Small intestine (tissue), 7 donors: ENCODE data around the gene KMT2B. TPM values are rescaled to one million over a fixed set of nuclear protein-coding genes. Genes with fewer than 3 reads are reported as not detected.
"Not testable (repeated sequence)": the region's sequence is repeated elsewhere in the genome, so short reads cannot be mapped to it uniquely, and the experiment has no call there.

ENCODE experiments used
- DNase-seq, 2 donors: peaks; one replicate each; pipeline versions ENCODE4 v3.0.0 to v3.0.0-alpha.2; 2013
- FAIRE-seq: peaks from 2 replicates; lab custom pipeline; 2012; peaks lifted over from hg19 to GRCh38; lab: Jason Lieb, UNC
- H3K27ac ChIP-seq, 3 donors: one replicate each; pipeline ENCODE4 v1.5.1; 2013; ENCODE audit warnings: low read length in 2 of 3, mild to moderate bottlenecking in 2 of 3, control low read depth in 1 of 3, inconsistent platforms in 1 of 3, low read depth in 1 of 3, moderate library complexity in 1 of 3
- H3K27me3 ChIP-seq, 3 donors: one replicate each; pipeline ENCODE4 v1.6.1; 2013; ENCODE audit warnings: low read length in 3 of 3, inconsistent platforms in 1 of 3; ENCODE audit not compliant: control insufficient read depth in 3 of 3, insufficient read depth in 3 of 3
- H3K36me3 ChIP-seq, 3 donors: one replicate each; pipeline ENCODE4 v1.6.1; 2013; ENCODE audit warnings: low read length in 3 of 3, inconsistent platforms in 1 of 3, low read depth in 1 of 3, mild to moderate bottlenecking in 1 of 3, moderate library complexity in 1 of 3; ENCODE audit not compliant: control insufficient read depth in 3 of 3, insufficient read depth in 2 of 3
- H3K4me1 ChIP-seq, 3 donors: one replicate each; pipeline ENCODE4 v1.6.1; 2013; ENCODE audit warnings: low read length in 2 of 3, inconsistent platforms in 1 of 3, low read depth in 1 of 3, mild to moderate bottlenecking in 1 of 3, moderate library complexity in 1 of 3; ENCODE audit not compliant: control insufficient read depth in 3 of 3, insufficient read depth in 2 of 3
- H3K4me3 ChIP-seq, 3 donors: one replicate each; pipeline ENCODE4 v1.5.1; 2013; ENCODE audit warnings: low read length in 3 of 3, control low read depth in 1 of 3, inconsistent platforms in 1 of 3, low read depth in 1 of 3, mild to moderate bottlenecking in 1 of 3, moderate library complexity in 1 of 3
- H3K9me3 ChIP-seq, 2 donors: one replicate each; pipeline ENCODE4 v1.6.1; 2013; ENCODE audit warnings: low read depth in 1 of 2, low read length in 1 of 2; ENCODE audit not compliant: control insufficient read depth in 2 of 2, insufficient read depth in 1 of 2
- WGBS, 3 donors: extraction: QIAGEN DNeasy Blood & Tissue Kit; methylation state at CpG; one replicate each; pipeline ENCODE4 v1.1.7; 2013; 5-methylcytosine and 5-hydroxymethylcytosine counted together
- polyA plus RNA-seq, 4 donors: library from polyadenylated mRNA; stranded (reverse) in 3 of 4; unstranded in 1 of 4; fragments of 200-250 nt in 3 of 4; fragments of 120-200 nt in 1 of 4; gene quantifications; one replicate each; pipeline versions ENCODE4 v1.2.1 to v1.2.3, GENCODE V29; 2013
- donor health status: healthy with polysubstance abuse.
- donor health status: control.
- donor health status: control.
- donor health status: Bipolar disorder and iron deficiency.
- donor health status: healthy.

Gene KMT2B
- polyA plus RNA-seq, 4 donors = 21.6 to 47.9 (median 26.3) TPM

- Histone ChIP-seq H3K27ac (no peak overlapping the region), H3K9me3 (no peaks in the 10 kb centered on the region), H3K36me3 (no peaks in the 10 kb centered on the region), H3K4me3 (no peak overlapping the region), H3K4me1 (no peaks in the 10 kb centered on the region), H3K27me3 (peaks cover 0 to 18% (median 2%) of the 10 kb centered on the region in 3 donors)
- FAIRE-seq = no peak
- 70 to 78% (median 71%) methylated on average over 15 of the region's 15 CpGs for WGBS, 3 donors
- DNase-seq = no peak
Observed at GRCh38 chr19:35675589-35676140, 42.1 kb upstream of the KMT2B start.

- FAIRE-seq (no peak), DNase-seq (no peak)
- H3K27me3 ChIP-seq = no peaks in the 10 kb centered on the region
- WGBS, 3 donors = 67 to 87% (median 68%) methylated on average over 4 of the region's 4 CpGs
- no peaks in the 10 kb centered on the region for H3K36me3 ChIP-seq
- H3K27ac ChIP-seq = no peak overlapping the region
- H3K9me3 ChIP-seq = no peaks in the 10 kb centered on the region
- H3K4me1 ChIP-seq = no peaks in the 10 kb centered on the region
- no peak overlapping the region for H3K4me3 ChIP-seq
Observed at GRCh38 chr19:35689836-35690235, 28.0 kb upstream of the KMT2B start.

GRCh38 chr19:35691106-35691505, 26.7 kb upstream of the KMT2B start:
- 92 to 95% (median 95%) methylated on average over 23 to 37 of the region's 37 CpGs for WGBS, 3 donors
- H3K27ac ChIP-seq, H3K36me3 ChIP-seq, FAIRE-seq, H3K27me3 ChIP-seq, H3K4me1 ChIP-seq, H3K4me3 ChIP-seq, DNase-seq, H3K9me3 ChIP-seq: not testable (repeated sequence)

GRCh38 chr19:35692010-35692409, 25.8 kb upstream of the KMT2B start:
- H3K4me3 ChIP-seq = no peak overlapping the region
- 33 to 72% (median 51%) methylated on average over 11 of the region's 11 CpGs for WGBS, 3 donors
- H3K9me3 ChIP-seq = no peaks in the 10 kb centered on the region
- H3K4me1 ChIP-seq = no peaks in the 10 kb centered on the region
- H3K27me3 ChIP-seq = no peaks in the 10 kb centered on the region
- DNase-seq = no peak
- no peaks in the 10 kb centered on the region for H3K36me3 ChIP-seq
- no peak for FAIRE-seq
- H3K27ac ChIP-seq = no peak overlapping the region

- Histone ChIP-seq H3K4me1 (no peaks in the 10 kb centered on the region), H3K36me3 (no peaks in the 10 kb centered on the region)
Observed at GRCh38 chr19:35693422-35693821, 24.4 kb upstream of the KMT2B start.

GRCh38 chr19:35693835-35694599, 23.8 kb upstream of the KMT2B start:
- Histone ChIP-seq H3K4me1 (no peaks in the 10 kb centered on the region), H3K4me3 (no peak overlapping the region), H3K27me3 (no peaks in the 10 kb centered on the region), H3K27ac (no peak overlapping the region), H3K36me3 (no peaks in the 10 kb centered on the region), H3K9me3 (no peaks in the 10 kb centered on the region)
- peak; percentile 93 to 94 for DNase-seq
- no peak for FAIRE-seq
- 34 to 37% (median 37%) methylated on average over 8 of the region's 8 CpGs for WGBS, 3 donors

More at GRCh38 chr19:35693422-35693821, 24.4 kb upstream of the KMT2B start:
- no peak overlapping the region for H3K4me3 ChIP-seq
- WGBS, 3 donors = 6 to 13% (median 10%) methylated on average over 8 of the region's 8 CpGs
- H3K9me3 ChIP-seq = no peaks in the 10 kb centered on the region
- FAIRE-seq = no peak
- DNase-seq = no peak
- no peaks in the 10 kb centered on the region for H3K27me3 ChIP-seq
- H3K27ac ChIP-seq = no peak overlapping the region

GRCh38 chr19:35695895-35696422, 21.8 kb upstream of the KMT2B start:
- FAIRE-seq = no peak

GRCh38 chr19:35696835-35697234, 21.0 kb upstream of the KMT2B start:
- Histone ChIP-seq H3K9me3 (no peaks in the 10 kb centered on the region), H3K4me1 (peaks cover 0 to under 1% (median 0%) of the 10 kb centered on the region in 3 donors), H3K27ac (no peak overlapping the region), H3K27me3 (no peaks in the 10 kb centered on the region), H3K4me3 (no peak overlapping the region), H3K36me3 (no peaks in the 10 kb centered on the region)
- WGBS, 3 donors = 44 to 67% (median 53%) methylated on average over 4 of the region's 4 CpGs
- FAIRE-seq = no peak
- DNase-seq = no peak

More at GRCh38 chr19:35695895-35696422, 21.8 kb upstream of the KMT2B start:
- Histone ChIP-seq H3K4me3 (no peak overlapping the region), H3K4me1 (no peaks in the 10 kb centered on the region), H3K9me3 (no peaks in the 10 kb centered on the region), H3K36me3 (no peaks in the 10 kb centered on the region), H3K27ac (no peak overlapping the region), H3K27me3 (no peaks in the 10 kb centered on the region)
- DNase-seq = no peak
- 68 to 87% (median 70%) methylated on average over 2 of the region's 2 CpGs for WGBS, 3 donors
